Stimulated activated CD8-positive, alpha-beta memory T cell treated with anti-CD3 and anti-CD28 coated beads, Interleukin-4, amount 100 ng/mL, for 24 hours (primary cell): ENCODE data around the gene ZNF112.
A peak's percentile ranks its signal among the peaks of the same experiment; 100 is the strongest.
"Not testable (repeated sequence)": the region's sequence is repeated elsewhere in the genome, so short reads cannot be mapped to it uniquely, and the experiment has no call there.

Source experiments
- DNase-seq: peaks from one replicate; pipeline ENCODE4 v3.0.0-alpha.2; 2020; ENCODE audit warnings: low read depth

Gene ZNF112

DNA sequence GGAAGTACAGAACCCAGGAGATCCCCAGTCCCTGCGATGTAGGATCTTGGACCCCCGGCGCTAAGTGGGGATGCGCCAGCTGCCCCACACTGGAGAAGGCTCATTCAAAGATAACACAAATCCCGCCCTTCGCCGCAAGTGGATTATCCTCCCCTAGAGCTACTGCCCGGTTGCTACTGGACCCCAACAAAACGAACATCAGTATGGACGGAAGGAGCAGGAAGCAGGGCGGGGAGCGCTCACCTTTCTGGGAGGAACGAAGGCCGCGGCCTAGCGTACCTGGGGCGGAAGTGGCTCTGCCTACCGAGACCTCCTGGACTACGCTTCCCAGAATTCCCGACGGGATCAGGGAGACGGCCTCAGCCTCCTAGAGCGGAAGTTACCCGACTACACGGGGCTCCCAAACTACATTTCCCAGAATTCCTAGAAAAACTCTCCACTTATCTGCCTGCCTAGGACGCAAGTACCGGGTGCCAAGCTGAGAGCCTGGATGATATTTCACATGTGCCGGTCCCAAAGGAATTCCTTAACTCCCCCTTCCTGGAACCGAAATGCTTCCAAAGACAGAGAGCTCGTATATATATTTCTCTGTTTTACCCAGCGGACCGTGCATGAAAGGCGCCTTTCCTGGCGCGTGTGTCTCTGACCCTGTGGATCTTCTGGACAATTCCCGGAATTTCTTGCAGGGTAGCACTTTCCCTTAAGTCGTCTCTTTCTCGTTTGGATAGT lies at the start of gene ZNF112:
TSS of gene ZNF112 (minus strand) at position 298 of the 729 bp plus-strand sequence. CDS start 16,141 bp downstream, outside the sequence.
- peak; percentile 2 for DNase-seq

DNA sequence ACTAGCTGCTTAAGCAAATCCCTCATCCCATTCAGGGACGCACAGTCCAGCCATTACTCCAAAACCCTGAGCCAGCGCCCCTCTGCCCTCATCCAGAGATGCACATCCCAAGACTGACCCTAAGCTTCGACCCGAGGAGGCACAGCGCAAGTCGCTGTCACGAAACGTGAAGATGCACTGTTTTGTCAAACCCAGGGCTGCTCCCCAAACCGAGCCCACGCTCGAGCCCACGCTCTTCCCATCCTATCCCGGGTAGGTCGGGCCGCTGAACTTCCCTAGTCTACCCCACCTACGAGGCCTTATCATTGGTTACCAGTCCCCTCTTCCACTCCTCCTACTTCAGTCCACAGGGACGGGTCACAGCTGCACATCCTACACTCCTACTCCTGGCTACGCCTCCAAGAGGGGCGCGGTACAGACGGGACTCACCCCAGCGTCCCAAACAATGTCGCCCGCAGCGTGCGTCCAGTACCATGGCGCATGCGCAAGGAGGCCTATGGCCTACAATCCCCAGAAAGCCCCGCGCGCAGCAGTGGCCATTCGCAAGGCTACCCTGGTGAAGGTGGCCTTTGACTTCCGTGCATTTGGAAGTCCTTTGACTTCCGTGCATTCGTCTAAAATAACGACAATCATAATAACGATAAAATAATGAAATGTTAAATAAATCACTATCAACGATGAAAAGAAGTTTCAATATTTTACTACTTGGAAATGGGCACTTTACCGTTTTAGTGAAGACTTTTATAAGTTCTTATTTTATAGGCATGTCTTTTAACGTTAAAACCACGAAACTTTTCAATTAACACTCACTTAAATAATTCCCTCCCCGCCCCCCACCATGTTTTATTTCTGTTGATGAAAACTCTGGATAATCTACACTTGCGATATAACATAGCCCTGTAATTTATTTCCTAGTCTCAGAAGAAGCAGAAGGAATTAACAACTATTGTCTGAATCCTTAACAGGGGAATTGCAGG lies 44.9 kb upstream of the ZNF112 start, which contains the start of gene ZNF285:
TSS of gene ZNF285 (minus strand) at position 470 of the 977 bp plus-strand sequence. CDS start 4,395 bp downstream, outside the sequence.
- DNase-seq = peak; percentile 67

DNA sequence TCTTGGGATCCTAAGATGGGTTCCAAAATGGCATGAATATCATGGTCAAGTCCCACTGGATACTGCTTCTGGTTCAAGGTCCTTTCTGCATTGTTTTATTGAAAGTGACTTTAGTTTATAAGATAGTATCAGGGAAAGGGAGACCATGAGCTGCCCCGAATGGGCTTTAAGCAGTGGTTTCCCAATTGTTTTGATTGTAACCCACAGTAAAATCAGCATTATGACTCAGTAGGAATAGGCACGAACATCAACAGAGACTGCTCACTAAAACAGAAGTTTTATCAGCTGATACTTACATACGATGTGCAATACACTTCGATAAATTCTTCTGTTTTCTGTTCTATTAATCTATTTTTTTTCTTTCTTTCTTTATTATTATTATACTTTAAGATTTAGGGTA lies 32.8 kb upstream of the ZNF112 start:
- not testable (repeated sequence) for DNase-seq

DNA sequence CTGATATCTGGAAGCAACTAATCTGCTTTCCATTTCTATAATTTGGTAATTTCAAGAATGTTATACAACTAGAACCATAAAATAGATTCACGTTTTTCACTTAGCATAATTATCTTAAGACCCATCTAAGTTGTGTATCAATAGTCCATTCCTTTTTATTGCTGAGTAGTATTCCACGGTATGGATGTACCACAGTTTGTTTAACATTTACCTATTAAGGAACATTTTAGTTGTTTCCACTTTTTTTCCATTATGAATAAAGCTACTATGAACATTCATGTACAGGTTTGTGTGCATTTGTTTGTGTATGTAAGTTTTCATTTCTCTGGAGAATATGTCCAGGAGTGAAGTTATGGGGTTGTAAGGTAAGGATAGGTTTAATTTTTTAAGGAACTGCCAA lies 18.3 kb upstream of the ZNF112 start:
- no peak for DNase-seq

DNA sequence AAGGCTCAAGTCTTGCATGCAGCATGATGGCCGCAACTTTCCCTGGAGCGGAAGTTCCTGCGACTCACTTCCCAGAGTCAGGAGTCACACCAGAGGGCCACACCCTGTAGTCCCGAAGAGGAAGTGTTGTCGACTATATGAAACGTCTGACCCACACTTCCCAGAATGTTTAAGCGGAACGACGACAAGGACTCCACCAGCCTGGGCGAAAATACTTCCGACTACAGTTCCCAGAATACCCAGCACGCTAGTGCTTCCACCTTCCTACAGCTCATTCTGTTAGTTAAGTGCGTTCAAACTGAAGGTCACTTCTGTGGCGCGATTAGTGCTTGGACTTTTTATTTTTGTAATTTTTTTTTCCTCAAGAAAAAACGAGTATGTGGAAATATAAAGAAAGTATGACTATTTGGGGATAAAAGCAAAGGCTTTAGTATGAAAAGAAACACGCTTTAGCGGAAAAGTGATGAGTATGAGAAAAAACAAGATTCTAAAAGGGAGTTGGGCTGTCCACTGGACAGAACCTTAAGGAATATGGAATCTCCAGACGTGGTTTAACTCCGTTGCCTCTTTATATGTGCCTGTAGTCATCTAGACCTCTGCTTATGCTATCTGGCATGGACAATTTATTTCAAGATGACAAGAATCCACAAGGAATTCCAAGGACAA lies 15.5 kb upstream of the ZNF112 start:
- no peak for DNase-seq

DNA sequence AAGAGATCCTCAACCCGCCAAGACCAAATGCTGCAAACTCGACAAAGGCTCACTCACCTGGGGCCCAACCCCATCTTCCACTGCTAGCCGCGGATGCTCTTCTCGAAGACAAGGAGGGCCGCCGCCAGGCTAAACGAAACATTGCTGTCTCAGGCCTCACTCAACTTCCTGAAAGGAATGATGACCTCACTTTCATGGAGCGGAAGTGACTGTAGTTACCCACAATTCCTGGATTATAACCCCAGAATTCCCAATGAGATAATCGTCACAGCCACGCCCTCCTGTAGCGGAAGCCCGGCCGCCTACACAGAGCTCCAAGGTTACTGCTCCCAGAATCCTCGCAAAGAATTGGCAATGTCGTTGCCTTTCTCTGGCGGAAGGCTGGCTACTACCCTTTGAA lies 10.5 kb upstream of the ZNF112 start:
- no peak for DNase-seq

DNA sequence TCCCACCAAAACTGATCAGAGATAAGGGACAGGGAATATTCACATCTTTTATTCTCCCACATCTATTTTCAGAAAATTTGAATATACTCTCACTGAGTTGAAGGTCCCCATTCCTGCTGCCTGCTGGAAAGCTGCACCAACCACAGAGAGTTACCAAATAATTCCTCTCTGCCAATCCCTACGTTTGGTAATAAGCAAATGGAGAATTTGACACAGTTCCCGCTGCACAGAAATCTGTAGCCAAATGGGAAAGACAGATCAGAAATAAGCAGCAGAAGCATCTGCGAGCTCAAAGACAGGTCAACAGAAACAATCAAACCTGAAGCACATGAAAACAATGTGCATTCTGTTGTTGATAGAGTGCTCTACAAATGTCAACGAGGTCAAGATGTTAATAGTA lies 9.9 kb downstream of the ZNF112 start:
- no peak for DNase-seq

DNA sequence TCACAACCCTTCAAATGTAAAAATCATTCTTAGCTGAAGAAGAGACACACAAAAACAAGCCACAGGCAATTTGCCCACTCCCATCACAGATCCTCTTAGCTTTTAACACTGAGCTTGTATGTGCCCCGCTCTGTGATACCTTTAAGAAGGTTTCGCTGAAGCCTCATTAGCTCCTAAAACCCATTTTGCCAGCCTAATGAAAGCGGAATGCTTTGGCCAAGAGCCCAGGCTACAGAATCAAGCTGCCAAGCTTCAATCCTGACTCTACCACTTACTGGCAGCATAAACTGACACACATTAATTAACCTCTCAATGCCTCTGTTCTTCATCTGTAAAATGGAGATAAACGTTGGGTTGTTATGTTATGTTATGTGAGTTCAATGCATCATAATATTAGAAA lies 10.5 kb downstream of the ZNF112 start:
- DNase-seq = no peak

DNA sequence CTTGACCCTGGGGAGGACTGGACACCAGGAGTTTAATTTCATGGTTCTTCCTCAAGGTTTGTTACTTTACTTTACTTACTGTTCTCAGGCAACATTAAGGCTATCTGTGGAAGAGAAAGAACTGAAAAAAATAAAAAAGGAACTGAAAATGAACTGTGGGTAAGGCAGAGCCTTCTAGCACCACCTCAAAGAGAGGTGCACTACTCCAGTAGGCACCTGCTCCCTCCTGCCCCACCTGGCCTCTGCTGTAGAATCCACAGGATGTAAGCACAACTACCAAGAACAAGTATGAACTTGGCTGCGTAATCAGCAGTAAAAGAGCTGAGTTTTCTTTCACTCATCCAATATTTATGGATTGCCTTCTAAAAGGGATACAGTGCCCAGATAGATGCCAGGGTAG lies 12.2 kb downstream of the ZNF112 start:
- DNase-seq = no peak

DNA sequence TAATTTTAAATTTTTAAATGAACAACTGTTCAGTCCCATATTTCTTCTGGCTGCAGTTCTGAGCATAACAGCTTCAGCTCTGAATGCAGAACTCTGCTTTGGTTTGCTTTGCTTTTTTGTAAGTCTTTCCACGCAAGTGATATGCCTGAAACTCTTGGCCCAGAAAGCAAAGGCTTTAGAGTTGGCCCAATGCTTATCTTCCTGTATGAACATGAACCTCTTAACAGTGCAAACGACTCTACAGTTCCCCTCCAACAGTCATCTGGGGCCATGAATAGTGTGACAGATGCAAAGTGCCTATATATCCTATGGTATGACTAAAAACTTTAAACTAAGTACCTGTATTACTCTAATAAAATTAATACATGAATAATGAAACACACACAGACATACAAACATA lies 14.7 kb downstream of the ZNF112 start:
- no peak for DNase-seq

DNA sequence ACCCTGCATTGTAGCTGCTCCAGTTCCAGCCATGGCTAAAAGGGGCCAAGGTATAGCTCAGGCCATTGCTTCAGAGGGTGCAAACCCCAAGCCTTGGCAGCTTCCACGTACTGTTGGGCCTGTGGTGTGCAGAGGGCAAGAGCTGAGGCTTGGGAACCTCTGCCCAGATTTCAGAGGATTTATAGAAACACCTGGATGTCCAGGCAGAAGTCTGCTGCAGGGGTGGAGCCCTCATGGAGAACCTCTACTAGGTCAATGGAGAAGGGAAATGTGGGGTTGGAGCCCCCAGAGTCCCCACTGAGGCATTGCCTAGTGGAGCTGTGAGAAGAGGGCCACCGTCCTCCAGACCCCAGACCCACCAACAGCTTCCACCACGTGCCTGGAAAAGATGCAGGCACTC lies 21.8 kb downstream of the ZNF112 start:
- DNase-seq = not testable (repeated sequence)

DNA sequence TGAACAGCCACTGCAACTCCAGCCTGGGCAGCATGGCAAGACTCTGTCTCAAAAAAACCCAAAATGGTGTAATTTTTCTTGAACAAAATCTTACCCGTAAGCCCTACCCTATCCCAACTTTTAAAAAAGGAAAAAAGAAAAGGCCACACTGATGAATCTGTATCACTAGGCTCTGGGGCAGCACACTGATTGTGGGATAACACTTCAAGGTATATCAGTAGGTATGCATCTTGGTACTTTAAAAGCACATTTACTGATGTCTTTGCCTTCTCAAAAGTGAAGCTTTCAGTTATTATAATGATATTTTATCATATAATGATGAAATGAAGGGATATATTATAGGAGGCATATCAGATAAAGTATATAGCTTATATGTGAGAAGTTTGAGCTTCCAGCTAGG lies 24.3 kb downstream of the ZNF112 start:
- no peak for DNase-seq

DNA sequence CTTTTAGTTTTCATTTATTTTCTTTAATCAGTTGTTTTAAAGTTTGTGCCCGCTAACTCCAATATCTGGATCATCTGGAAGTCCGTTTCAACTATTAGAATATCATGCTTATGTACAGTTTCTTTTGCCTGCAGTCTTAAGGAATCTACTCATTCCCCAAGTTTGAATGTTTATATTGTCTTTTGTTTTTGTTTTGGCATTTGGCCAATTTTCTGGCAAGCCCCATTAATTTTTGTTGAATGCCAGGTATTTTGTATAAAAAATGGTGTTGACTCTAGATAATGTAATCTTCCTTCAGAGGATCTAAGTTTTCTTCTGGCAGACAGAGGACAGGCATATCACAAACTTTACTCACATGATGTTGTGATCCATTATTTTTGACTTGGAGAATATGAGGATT lies 40.6 kb downstream of the ZNF112 start:
- DNase-seq = no peak

DNA sequence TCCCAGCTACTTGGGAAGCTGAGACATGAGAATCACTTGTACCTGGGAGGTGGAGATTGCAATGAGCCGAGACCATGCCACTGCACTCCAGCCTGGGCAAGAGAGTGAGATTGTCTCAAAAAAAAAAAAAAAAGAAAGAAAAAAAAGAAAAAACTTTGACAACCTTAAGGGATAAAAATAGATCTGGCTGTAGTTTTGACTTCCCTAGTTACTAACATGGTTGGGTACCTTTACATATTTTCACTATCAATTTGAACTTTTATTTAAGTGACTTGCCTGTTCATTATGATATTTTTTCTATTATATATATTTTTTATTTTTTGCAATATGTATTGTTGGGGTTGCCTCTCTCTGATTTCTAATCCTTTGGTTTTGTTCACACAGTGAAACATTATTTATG lies 43.2 kb downstream of the ZNF112 start:
- no peak for DNase-seq

DNA sequence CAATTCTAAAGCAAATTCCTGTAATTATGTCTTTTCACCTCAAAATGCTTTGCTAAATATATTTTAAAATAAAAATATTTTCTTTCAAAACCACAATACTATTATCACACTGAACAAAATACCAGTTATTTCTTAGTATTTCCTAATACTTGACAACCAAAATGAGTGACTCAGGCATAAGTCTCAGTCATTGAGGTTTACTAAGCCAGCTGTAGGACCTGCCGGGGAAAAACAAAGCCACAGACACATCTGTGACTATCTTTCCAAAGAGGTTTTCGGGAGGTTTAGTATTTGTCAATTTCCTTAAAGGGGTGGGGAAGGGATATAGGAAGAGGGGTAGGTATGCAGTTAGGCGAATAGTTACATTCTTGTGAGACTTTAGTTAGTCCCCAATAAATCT lies 48.5 kb downstream of the ZNF112 start:
- no peak for DNase-seq

DNA sequence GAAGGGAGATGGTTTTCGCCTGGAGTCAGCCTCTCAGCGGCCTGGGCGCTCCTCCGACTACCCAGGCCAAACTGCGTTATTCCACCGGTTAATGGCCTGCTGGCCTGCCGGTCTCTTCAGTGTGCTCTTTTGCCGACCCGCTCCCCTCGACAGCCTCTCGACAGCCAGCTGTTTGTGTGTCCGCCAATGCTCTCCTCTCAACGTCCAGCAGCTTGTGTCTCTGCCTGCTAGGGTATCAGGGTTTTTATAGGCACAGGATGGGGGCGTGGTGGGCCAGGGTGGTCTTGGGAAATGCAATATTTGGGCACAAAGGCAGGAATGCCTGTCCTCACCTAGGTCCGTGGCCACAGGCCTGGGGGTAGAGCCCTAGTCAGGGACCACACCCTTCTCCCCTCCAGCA lies 50.2 kb downstream of the ZNF112 start:
- no peak for DNase-seq

DNA sequence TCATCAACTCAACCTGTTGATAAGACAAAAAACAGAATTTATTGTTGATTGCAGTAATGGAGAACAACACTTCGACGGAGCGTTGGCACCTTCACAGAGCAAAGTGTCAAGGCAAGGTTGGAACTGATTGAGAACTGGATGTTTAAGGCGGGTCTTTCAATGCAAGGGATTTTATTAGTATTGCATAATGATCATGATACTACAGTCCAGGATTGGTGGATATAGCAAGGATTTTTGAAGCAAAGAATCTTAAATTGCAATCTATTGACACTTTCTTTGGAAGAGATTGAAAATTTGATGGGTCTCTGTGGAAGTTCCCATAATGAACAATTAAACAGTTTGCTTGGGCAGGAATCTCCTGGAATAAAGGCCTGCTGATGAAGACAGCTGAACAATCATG lies 51.0 kb downstream of the ZNF112 start:
- no peak for DNase-seq

DNA sequence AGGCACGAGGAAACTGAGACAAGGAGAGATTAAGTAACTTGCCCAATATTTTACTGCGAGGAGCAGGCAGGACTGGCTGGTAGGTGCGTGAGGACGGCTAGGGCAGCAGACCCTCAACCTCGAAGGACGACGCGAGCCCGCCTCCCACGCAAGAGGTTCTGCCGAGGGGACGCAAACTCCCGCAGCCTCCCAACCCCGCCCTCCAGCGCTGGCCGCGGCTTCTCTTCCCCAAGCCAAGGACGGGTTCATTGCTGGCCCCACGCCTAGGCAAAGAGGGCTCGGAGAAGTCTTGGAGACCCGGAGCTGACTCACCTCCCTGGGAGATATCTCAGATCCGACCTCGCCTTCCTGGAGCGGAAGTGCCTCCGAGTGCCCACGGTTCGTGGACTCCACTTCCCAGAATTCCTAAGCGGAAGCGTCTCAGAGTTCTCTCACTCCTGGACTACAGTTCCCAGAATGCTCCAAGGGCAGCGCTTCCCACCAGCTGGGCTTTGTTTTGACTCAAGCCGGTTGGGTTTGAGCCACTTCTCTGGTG lies 51.8 kb downstream of the ZNF112 start, which contains the start of gene ZNF235:
TSS of gene ZNF235 (minus strand) at position 367 of the 535 bp plus-strand sequence. CDS start 1,621 bp downstream, outside the sequence.
- peak; percentile 68 for DNase-seq

DNA sequence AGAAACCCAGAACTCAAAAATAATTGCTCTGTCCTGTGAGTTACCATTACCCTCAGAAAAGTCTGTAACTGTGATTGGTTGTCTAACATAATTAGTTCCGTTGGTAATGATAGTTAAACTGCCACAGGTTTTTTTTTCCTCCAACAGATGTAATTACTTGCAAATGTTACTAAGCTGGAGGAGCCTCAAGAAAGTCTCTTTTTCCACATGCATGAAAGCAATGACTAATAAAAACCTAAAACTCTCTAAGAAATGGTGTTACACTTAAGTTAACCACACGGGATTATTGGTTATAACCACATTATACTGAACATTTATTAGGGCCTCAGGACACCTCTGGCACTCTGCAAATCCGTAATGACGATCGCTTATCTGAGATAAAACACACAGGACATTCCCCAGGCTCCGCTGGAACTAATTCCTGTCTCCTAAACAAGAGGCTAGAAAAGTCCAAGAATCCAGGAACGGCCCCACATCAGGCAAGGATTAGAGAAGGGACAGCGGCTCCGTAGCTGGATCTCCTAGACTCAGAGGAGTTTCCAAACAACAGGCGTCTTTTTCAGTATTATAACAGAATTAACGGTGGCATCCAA lies 52.4 kb downstream of the ZNF112 start:
- no peak for DNase-seq

DNA sequence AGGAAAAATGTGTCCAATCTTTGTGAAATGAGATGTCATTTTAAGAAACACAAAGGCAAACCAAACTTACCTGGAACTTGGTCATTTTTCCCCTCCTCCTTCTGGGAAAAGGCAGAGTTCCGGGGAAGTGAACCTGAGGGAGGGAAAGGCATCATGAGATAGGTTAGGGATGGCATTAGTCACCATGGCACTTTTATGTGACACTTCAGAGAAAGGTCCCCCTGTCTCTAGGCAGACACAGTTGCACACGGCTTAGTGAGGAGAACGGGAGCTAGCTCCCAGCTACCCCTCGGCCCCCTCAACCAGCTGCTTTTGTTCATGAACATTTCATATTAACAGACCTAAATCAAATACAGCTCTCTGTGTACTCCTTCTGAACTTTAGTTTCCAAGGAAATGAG lies 53.2 kb downstream of the ZNF112 start:
- DNase-seq = no peak

DNA sequence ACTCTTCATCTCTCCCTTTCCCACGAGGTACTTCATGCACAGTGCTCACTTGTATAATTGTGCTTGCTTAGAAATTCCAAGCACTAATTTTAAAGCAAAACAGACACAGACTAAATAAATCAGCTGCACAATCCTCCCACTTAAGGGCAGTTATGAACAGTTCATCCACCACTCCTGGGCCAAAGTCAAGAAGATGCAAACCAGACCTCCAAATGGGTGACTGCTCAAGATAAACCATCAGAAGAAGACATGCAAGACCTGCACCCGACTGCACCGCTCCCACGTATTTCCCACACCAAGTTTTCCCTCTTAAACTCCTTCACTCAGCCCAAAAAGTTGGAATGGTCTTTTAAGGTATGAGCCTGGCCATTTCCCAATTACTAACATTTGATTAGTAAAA lies 71.5 kb downstream of the ZNF112 start:
- no peak for DNase-seq

DNA sequence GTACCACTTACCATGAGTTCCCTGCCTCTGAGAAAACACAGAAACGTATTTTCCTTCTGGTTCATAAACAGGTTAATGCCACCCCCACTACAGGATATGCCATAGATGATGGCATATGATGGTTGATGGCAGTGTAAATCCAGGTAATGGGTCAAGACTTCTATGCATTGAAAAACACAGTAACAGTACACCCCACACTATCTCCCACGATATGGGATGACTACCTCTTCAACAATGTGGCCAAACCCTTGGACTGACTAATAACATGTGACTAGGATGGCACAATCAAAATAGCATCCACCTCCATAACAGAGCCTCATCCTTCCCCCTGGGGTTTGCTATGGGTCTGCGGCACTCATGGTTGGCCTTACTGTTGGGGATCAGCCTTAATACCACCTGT lies 73.6 kb downstream of the ZNF112 start:
- no peak for DNase-seq
